Activated naive CD4-positive, alpha-beta T cell treated with anti-CD3 and anti-CD28 coated beads for 36 hours (primary cell): Measurements from ENCODE around the gene BBS1. TPM values are rescaled to one million over a fixed set of nuclear protein-coding genes. Genes with fewer than 3 reads are reported as not detected.
"Not testable (repeated sequence)": the region's sequence is repeated elsewhere in the genome, so short reads cannot be mapped to it uniquely, and the experiment has no call there.

Experiments
- CTCF ChIA-PET: fragments of 350-600 bp; sonication (Branson Sonifier 250); formaldehyde crosslinking; loops from one replicate; lab custom pipeline; 2021; ENCODE audit warnings: antibody characterized with exemption; lab: Charles Lee
- DNase-seq: peaks from one replicate; pipeline ENCODE4 v3.0.0-alpha.2; 2020
- H3K27ac Mint-ChIP-seq: one replicate; pipeline ENCODE4 v1.8.0; 2021; ENCODE audit warnings: mild to moderate bottlenecking, mixed read lengths
- H3K27me3 Mint-ChIP-seq: one replicate; pipeline ENCODE4 v1.8.0; 2021; ENCODE audit warnings: low read depth, mixed read lengths
- H3K36me3 Mint-ChIP-seq: one replicate; pipeline ENCODE4 v1.8.0; 2021; ENCODE audit warnings: low read depth, mixed read lengths
- H3K4me1 Mint-ChIP-seq: one replicate; pipeline ENCODE4 v1.8.0; 2021; ENCODE audit warnings: low read depth, mixed read lengths
- H3K4me3 Mint-ChIP-seq: one replicate; pipeline ENCODE4 v1.8.0; 2021; ENCODE audit warnings: mild to moderate bottlenecking, moderate library complexity, mixed read lengths
- H3K9me3 Mint-ChIP-seq: one replicate; pipeline ENCODE4 v1.8.0; 2021; ENCODE audit warnings: mixed read lengths
- intact Hi-C: fragments of 100-400 bp; cut with micrococcal nuclease; formaldehyde crosslinking; loops from one replicate; pipeline ENCODE4 v1.15.1; 2023
- total RNA-seq, 2 experiments: library from RNA; stranded (reverse); gene quantifications; one replicate each; pipeline ENCODE4 v1.2.3, GENCODE V29; 2021

The BBS1 gene
- total RNA-seq = 10 to 100 TPM; 10.1 to 10.9 TPM

DNA sequence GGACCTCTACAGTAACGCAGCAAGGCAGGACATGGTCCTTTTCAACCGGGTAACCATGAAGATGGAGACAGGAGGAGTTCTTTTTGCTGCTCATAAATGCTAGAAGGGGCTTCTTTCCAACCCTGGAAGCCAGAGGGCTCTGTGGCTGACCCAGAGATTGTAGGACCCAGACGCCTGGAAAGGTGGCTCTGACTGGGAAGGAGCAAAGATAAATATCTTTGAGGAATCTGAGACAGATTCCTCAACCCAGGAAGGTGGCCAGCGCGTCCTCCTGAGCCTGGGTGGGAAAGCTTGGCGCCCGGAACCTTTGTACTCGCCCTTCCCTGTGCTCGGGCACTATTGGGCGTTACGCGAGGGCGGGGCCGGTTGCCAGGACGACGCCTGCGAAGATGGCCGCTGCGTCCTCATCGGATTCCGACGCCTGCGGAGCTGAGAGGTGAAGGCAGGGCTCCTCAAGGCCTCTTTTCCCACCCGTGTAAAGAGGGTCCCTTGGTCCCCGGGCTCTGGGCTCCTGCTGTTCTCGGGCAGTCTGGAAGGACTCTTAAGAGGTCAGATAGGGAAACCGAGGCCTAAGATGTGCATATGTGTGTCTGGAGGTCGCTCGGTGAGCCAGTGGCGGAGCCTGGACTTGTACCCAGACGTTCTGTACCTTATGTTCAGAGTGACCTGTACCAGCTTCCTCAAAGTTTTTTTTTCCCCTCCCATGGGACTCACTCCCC is at the start of gene BBS1:
TSS of gene BBS1 (plus strand) at position 365 of the 719 bp plus-strand sequence. CDS start at position 390, 25 bp downstream.
- H3K27me3 Mint-ChIP-seq = no peaks in the 10 kb centered on the region
- intact Hi-C loops = loop anchor here (1.0 to 2.0 kb wide), 3 partner anchors 36 to 168 kb away; partner anchors contain the start of genes ACTN3, PELI3 and ZDHHC24
- peaks cover 10% of the 10 kb centered on the region for H3K36me3 Mint-ChIP-seq
- H3K9me3 Mint-ChIP-seq = no peaks in the 10 kb centered on the region
- CTCF ChIA-PET = interaction anchor here (0.9 to 1.1 kb wide), 2 partner anchors 43 to 92 kb away, joined by 3 read pairs; no protein-coding TSS in a partner anchor
- H3K4me1 Mint-ChIP-seq = peaks cover 15% of the 10 kb centered on the region
- peak within 1 kb of the TSS; percentile 89 for H3K4me3 Mint-ChIP-seq
- no peak within 1 kb of the TSS for H3K27ac Mint-ChIP-seq
- DNase-seq = peak; percentile 85

DNA sequence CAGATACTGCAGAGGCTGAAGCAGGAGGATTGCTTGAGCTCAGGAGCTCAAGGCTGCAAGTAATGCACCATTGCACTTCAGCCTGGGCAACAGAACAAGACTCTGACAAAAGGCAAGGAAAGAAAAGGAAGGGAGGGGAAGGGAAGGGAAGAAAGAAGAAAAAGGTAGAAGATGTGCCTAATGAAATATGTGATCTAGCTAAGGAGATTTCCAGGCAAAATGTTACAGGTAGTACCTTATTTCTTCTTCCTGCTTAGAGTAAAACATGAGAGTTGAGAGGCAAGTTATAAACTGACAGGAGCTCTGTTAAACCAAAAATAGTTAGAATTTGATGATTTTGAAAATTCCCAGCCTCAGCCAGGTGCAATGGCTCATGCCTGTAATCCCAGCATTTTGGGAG is 48.4 kb upstream of the BBS1 start:
- Mint-ChIP-seq H3K36me3 (no peaks in the 10 kb centered on the region), H3K4me1 (peaks cover 29% of the 10 kb centered on the region), H3K27me3 (no peaks in the 10 kb centered on the region), H3K9me3 (peaks cover 2% of the 10 kb centered on the region), H3K27ac (no peak overlapping the region), H3K4me3 (no peak overlapping the region)
- CTCF ChIA-PET = interaction anchor here (0.5 to 0.8 kb wide), 2 partner anchors 23 to 108 kb away, joined by 3 to 5 read pairs; partner anchors contain the start of gene MRPL11
- DNase-seq = no peak
- intact Hi-C loops = no loop called here

DNA sequence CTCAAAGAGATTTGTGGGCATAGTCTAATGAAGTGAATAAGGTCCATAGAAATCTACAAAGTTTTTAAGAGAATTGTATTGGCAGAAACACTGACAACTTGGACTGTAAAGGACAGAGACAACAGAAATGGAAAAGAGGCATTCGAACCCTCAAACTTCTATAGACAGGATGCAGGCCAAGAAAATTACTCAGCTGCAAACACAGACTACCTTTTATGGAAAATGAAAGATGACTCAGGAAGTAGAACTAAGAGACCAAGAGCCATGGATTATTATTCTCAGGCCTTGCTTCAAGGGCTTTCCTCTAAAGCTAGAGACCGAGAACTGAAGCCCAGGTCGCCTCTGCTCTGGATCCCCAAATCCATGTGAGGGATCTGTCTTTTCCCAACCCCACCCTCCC is 47.5 kb upstream of the BBS1 start:
- intact Hi-C loops = no loop called here
- peaks cover 34% of the 10 kb centered on the region for H3K4me1 Mint-ChIP-seq
- CTCF ChIA-PET = interaction anchor here (0.7 to 1.2 kb wide), 2 partner anchors 24 to 680 kb away, joined by 3 to 5 read pairs; partner anchors contain the start of gene MRPL11
- no peak overlapping the region for H3K4me3 Mint-ChIP-seq
- H3K27me3 Mint-ChIP-seq = no peaks in the 10 kb centered on the region
- H3K36me3 Mint-ChIP-seq = no peaks in the 10 kb centered on the region
- peak overlapping the region; percentile 7 for H3K27ac Mint-ChIP-seq
- DNase-seq = no peak
- H3K9me3 Mint-ChIP-seq = peaks cover 2% of the 10 kb centered on the region

DNA sequence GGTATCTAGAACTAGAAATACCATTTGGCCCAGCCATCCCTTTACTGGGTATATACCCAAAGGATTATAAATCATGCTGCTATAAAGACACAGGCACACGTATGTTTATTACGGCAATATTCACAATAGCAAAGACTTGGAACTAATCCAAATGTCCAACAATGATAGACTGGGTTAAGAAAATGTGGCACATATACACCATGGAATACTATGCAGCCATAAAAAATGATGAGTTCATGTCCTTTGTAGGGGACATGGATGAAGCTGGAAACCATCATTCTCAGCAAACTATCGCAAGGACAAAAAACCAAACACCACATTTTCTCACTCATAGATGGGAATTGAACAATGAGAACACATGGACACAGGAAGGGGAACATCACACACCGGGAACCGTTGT is 46.3 kb upstream of the BBS1 start:
- H3K4me3 Mint-ChIP-seq, DNase-seq, intact Hi-C loops, H3K27me3 Mint-ChIP-seq, H3K27ac Mint-ChIP-seq, H3K9me3 Mint-ChIP-seq, H3K36me3 Mint-ChIP-seq, CTCF ChIA-PET: not testable (repeated sequence)
- H3K4me1 Mint-ChIP-seq = peaks cover 37% of the 10 kb centered on the region

DNA sequence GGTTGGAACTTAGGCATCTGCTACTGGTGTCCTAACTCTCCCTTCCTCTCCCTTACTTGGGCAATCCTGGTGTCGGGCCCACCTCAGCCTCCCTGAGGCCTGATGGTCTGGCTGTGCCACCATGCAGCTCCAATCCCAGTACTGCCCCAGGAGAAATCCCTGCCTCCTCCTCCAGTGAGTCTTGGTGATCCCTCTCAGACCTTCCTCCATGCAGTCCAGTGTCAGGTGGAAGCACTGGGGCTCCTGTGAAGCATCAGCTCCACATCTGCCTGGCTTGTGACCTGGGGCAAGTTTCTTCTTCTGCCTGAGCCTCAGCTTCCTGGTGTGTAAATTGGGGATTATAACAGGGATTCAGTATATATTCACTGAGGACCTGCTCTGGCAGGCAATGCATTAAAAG is 45.5 kb upstream of the BBS1 start:
- Mint-ChIP-seq H3K4me3 (no peak overlapping the region), H3K27ac (no peak overlapping the region), H3K9me3 (peaks cover 2% of the 10 kb centered on the region), H3K36me3 (no peaks in the 10 kb centered on the region), H3K27me3 (no peaks in the 10 kb centered on the region), H3K4me1 (peaks cover 33% of the 10 kb centered on the region)
- intact Hi-C loops = no loop called here
- CTCF ChIA-PET = interaction anchor here (0.8 kb wide), 1 partner anchor 11 kb away, joined by 3 read pairs; no protein-coding TSS in a partner anchor
- DNase-seq = no peak

DNA sequence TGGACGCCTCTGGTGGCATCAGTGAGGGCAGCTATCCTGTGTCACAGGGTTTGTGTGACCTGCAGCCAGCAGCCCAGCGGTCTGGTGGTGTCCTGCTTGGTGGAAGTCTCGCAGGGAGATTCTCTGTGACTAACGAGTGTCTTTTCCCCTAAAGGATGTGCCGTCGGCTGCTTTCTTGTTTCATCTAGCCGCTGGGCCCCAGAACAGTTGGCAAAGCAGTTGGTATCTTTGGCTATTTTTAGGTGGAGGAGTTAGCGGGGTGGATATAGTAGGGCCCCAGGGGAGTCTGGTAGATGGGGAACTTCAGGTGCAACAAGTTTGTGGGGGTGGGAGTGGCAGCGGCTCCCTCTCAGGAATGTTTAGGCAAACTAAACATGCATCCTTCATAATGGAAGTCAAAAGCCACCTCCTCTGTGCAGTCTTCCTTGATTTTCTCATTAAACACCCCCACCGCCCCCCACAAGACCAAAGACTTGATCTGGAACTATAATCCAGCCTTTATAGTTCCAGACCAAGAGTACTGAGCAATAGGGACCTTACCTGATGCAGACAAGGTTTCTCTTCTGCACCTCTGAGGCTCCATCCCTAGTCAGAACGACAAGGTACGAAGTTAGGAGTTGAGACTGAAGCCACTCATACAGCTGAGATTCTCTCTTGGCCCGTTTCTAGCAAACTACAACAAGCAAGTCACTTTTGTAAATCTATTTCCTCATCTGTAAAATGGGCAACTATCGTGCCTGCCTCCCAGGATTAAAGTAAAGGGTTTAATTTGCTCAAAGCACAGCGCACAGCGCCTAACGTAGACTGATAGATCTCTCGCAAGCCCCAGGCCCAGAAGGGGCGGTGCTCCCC is 44.8 kb upstream of the BBS1 start:
- H3K27ac Mint-ChIP-seq = no peak overlapping the region
- H3K9me3 Mint-ChIP-seq = peaks cover 2% of the 10 kb centered on the region
- peaks cover 33% of the 10 kb centered on the region for H3K4me1 Mint-ChIP-seq
- intact Hi-C loops = loop anchor here (1.0 to 2.0 kb wide), 4 partner anchors 15 to 47 kb away; partner anchors contain the start of genes BBS1 and DPP3
- DNase-seq = no peak
- H3K36me3 Mint-ChIP-seq = no peaks in the 10 kb centered on the region
- H3K4me3 Mint-ChIP-seq = peak overlapping the region; percentile 82
- no peaks in the 10 kb centered on the region for H3K27me3 Mint-ChIP-seq
- CTCF ChIA-PET = interaction anchor here (0.8 to 1.0 kb wide), 2 partner anchors 11 to 27 kb away, joined by 3 to 4 read pairs; partner anchors contain the start of gene MRPL11

DNA sequence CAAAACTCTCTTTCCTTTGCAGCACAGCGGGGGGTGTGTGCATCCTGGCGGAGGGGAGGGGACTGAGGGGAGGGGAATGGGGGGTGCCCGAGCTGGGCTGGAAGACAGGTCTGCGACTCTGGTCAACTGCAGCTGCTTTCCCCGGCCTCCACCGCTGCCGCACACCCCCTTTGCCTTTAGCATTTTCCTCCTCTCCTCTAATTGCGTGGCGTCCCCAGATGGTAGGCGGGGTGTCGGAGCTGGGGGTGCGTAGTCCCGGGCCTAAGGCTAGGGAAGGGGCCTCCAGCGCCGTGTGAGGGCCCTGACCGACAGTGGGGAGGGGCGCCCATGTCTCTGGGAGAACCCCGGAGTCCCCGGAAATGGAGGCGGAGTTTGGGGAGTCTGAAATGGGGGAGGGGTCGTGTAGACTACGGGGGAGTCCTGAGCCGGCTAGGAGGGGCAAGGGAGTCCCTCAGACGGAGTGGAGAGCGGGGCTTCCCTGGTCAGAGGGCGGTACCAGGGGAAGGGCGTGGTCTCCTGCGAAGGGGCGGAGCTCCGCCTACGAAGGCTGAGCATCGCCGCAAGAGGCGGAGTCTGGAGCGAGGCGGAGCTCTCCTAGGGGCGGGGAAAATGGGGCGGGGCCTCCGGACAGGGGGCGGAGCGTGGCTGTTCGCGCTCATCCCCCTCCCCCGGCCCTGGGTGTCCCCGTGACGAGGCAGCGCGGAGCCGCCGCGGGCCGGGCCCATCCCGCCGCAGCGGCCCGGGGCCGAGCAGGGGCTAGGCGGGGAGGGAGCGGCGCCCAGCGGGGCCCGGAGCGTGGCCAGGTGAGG is 44.0 kb upstream of the BBS1 start, which contains the start of gene PELI3:
TSS of gene PELI3 (plus strand) at position 681 of the 809 bp plus-strand sequence. CDS start 1,224 bp downstream, outside the sequence.
- peaks cover 33% of the 10 kb centered on the region for H3K4me1 Mint-ChIP-seq
- H3K27ac Mint-ChIP-seq = peak within 1 kb of the TSS; percentile 75
- no peaks in the 10 kb centered on the region for H3K27me3 Mint-ChIP-seq
- intact Hi-C loops = loop anchor here (1.0 to 2.0 kb wide), 4 partner anchors 14 to 48 kb away; partner anchors contain the start of genes BBS1 and DPP3
- peak within 1 kb of the TSS; percentile 85 for H3K4me3 Mint-ChIP-seq
- no peaks in the 10 kb centered on the region for H3K36me3 Mint-ChIP-seq
- peak; percentile 96 for DNase-seq
- CTCF ChIA-PET = interaction anchor here (0.6 to 3.8 kb wide), 4 partner anchors 12 to 195 kb away, joined by 3 to 16 read pairs (median 5); partner anchors contain the start of gene MRPL11
- no peaks in the 10 kb centered on the region for H3K9me3 Mint-ChIP-seq

DNA sequence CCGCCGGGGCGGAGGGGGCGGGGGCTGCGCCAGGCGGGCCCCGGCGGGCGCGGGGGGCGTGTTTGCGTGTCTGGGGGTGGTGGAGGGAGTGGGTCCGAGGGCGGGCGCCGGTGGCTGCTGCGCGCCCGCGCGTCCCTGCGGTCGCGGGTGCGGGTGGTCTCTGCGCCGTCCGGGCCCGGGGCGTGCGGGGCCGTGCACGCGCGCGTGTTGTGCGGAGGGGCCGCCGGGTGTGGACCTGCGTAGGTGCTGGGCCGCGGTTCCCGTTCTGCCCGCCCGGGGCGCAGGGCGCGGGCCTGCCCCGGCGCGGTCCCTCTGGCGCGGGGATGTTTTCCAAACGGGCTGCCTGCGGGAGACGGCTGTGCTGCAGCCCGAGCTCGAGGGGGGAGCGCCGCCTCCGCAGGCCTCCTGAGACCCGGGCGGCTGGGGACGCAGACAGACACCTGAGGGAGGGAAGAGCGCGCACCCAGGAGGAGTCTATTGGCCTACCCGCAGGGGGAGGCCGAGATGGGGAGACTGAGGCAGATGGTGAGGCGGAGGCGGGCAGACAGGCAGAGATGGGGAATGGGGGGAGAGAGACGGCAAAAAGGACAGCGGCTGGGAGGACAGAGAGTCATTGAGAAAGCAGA is 43.3 kb upstream of the BBS1 start:
- no peaks in the 10 kb centered on the region for H3K9me3 Mint-ChIP-seq
- no peak overlapping the region for H3K27ac Mint-ChIP-seq

DNA sequence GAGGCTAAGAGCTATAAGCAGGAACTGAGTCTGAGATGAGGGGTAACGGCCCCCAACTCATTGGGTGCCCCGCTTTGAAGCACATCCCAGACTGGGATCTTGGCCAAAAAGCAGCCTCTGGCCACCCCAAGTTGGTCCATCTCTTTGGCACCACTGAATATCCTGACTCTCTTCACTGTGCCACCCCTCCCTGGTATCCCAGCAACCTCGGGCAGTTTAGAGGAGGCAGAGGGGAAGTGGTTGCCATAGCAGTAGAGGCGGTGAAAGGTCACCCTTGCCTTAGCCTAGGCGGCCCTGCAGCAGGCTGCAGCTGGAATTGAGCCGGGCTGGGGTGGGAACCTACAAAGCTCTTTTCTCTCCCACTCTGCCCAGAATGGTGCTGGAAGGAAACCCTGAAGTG is 42.7 kb upstream of the BBS1 start:
- Mint-ChIP-seq H3K4me3 (peak overlapping the region; percentile 85), H3K27me3 (no peaks in the 10 kb centered on the region), H3K4me1 (peaks cover 28% of the 10 kb centered on the region), H3K9me3 (no peaks in the 10 kb centered on the region), H3K36me3 (no peaks in the 10 kb centered on the region), H3K27ac (no peak overlapping the region)
- CTCF ChIA-PET = interaction anchor here (0.6 to 3.8 kb wide), 4 partner anchors 11 to 88 kb away, joined by 3 to 16 read pairs (median 4); partner anchors contain the start of gene BBS1
- DNase-seq = peak; percentile 49
- intact Hi-C loops = loop anchor here (2.0 kb wide), 1 partner anchor 43 kb away; the partner anchor contains the start of gene BBS1

More for the DNA sequence above, 43.3 kb upstream of the BBS1 start:
- intact Hi-C loops = loop anchor here (2.0 kb wide), 1 partner anchor 44 kb away; the partner anchor contains the start of gene BBS1
- H3K36me3 Mint-ChIP-seq = no peaks in the 10 kb centered on the region
- peaks cover 33% of the 10 kb centered on the region for H3K4me1 Mint-ChIP-seq
- CTCF ChIA-PET = interaction anchor here (0.6 to 3.8 kb wide), 6 partner anchors 12 to 195 kb away, joined by 3 to 16 read pairs (median 4); partner anchors contain the start of gene BBS1
- peak overlapping the region; percentile 85 for H3K4me3 Mint-ChIP-seq
- peak; percentile 39 for DNase-seq
- no peaks in the 10 kb centered on the region for H3K27me3 Mint-ChIP-seq

DNA sequence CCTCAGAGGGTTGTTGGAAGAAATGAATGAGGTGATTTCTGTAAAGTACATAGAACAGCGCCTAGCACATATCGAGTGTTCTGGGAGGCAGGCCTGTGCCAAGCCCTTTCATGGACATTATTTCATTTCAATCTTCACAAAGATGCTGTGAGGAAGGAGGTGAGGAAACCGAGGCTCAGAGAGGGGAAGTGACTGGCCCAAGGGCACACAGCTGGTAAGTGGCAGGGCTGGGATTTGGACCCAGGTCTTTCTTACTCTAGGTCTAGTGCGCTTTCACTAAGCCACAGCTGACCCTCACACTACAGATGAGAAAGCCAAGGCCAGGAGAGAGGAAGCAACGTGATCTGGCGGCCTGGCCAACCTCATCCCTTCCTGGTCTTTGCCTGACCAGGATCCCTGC is 41.7 kb upstream of the BBS1 start:
- CTCF ChIA-PET = interaction anchor here (0.6 to 3.8 kb wide), 4 partner anchors 10 to 72 kb away, joined by 4 to 16 read pairs (median 6); partner anchors contain the start of genes DPP3 and MRPL11
- intact Hi-C loops = no loop called here
- no peak for DNase-seq
- no peaks in the 10 kb centered on the region for H3K36me3 Mint-ChIP-seq
- peaks cover 23% of the 10 kb centered on the region for H3K4me1 Mint-ChIP-seq
- no peaks in the 10 kb centered on the region for H3K9me3 Mint-ChIP-seq
- peak overlapping the region; percentile 85 for H3K4me3 Mint-ChIP-seq
- H3K27ac Mint-ChIP-seq = no peak overlapping the region
- H3K27me3 Mint-ChIP-seq = no peaks in the 10 kb centered on the region
